DMS 273 treated with DMSO at 0.1 percent for 48 hours (cell line): ENCODE measurements around the gene TLNRD1.
A peak's percentile ranks its signal among the peaks of the same experiment; 100 is the strongest.

Experiments used
- DNase-seq: peaks from one replicate; lab custom pipeline; 2025; lab: John Stamatoyannopoulos, UW

The TLNRD1 gene

GRCh38 chr15:80977627-80978036 is 23.1 kb upstream of the TLNRD1 start:
- DNase-seq: peak; percentile 79

- peak; percentile 27 for DNase-seq
These were observed 21.9 kb upstream of the TLNRD1 start for GRCh38 chr15:80978685-80979329.

- DNase-seq: no peak
These were observed 21.1 kb upstream of the TLNRD1 start for GRCh38 chr15:80979538-80980200.

- DNase-seq: no peak
These were observed 18.5 kb upstream of the TLNRD1 start for GRCh38 chr15:80982205-80982604.

GRCh38 chr15:80982839-80983238 is 17.9 kb upstream of the TLNRD1 start:
- no peak for DNase-seq

GRCh38 chr15:80984856-80985255 is 15.9 kb upstream of the TLNRD1 start:
- no peak for DNase-seq

- no peak for DNase-seq
These were observed 14.7 kb upstream of the TLNRD1 start for GRCh38 chr15:80985981-80986380.

GRCh38 chr15:80986487-80986886 is 14.2 kb upstream of the TLNRD1 start:
- no peak for DNase-seq

GRCh38 chr15:80988148-80988796 is 12.5 kb upstream of the TLNRD1 start:
- no peak for DNase-seq

GRCh38 chr15:80989081-80989517 is 11.6 kb upstream of the TLNRD1 start:
- DNase-seq: no peak

GRCh38 chr15:80989518-80990478 is 10.9 kb upstream of the TLNRD1 start, which contains the start of gene MESD:
Gene MESD, minus strand, starts transcription at chr15:80989819. Its CDS starts 28 bp downstream, at chr15:80989791.
- DNase-seq: peak; percentile 64

- DNase-seq: no peak
These were observed 9.8 kb upstream of the TLNRD1 start for GRCh38 chr15:80990955-80991354.

- peak; percentile 16 for DNase-seq
These were observed 9.3 kb upstream of the TLNRD1 start for GRCh38 chr15:80991421-80991820.

GRCh38 chr15:80992006-80992405 is 8.7 kb upstream of the TLNRD1 start:
- no peak for DNase-seq

- no peak for DNase-seq
These were observed 8.3 kb upstream of the TLNRD1 start for GRCh38 chr15:80992441-80992840.

- no peak for DNase-seq
These were observed 4.5 kb upstream of the TLNRD1 start for GRCh38 chr15:80996247-80996646.

GRCh38 chr15:80997692-80998091 is 3.0 kb upstream of the TLNRD1 start:
- no peak for DNase-seq

GRCh38 chr15:80998251-80998650 is 2.5 kb upstream of the TLNRD1 start:
- no peak for DNase-seq

- no peak for DNase-seq
These were observed 1.1 kb upstream of the TLNRD1 start for GRCh38 chr15:80999623-81000036.

GRCh38 chr15:81000144-81000623 is 539 bp upstream of the TLNRD1 start:
- no peak for DNase-seq

- no peak for DNase-seq
These were observed 657 bp downstream of the TLNRD1 start for GRCh38 chr15:81001152-81002008.
